GM18867 (cell line): Measurements from ENCODE around the gene ENOX2.
A peak's percentile ranks its signal among the peaks of the same experiment; 100 is the strongest.

ENCODE experiments used
- ATAC-seq: cut with Tn5 transposase; IDR thresholded peaks from one replicate; pipeline ENCODE4 v1.9.1; 2021; ENCODE audit warnings: mild to moderate bottlenecking, moderate library complexity; ENCODE audit not compliant: unreplicated experiment

Gene ENOX2

GRCh38 chrX:130885508-130885907 lies 17.5 kb downstream of the ENOX2 start:
- no peak for ATAC-seq

DNA sequence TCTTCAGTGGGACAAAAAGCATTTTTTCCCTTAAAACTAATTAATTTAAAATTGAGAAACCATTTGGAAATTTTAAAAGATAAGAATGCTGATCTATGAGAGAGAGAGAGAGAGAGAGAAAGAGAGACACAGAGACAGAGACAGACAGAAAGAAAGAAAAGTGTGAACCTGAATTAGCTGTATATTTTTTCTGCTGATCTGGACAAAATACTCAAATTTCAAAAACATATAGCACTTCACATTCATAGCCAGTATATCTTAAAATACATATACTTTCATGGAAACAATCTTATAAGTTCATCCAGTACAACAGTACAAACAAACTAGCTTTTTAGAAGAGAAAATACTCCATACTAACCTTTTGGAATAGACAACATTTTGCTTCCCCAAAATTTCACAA lies 18.4 kb downstream of the ENOX2 start:
- no peak for ATAC-seq

DNA sequence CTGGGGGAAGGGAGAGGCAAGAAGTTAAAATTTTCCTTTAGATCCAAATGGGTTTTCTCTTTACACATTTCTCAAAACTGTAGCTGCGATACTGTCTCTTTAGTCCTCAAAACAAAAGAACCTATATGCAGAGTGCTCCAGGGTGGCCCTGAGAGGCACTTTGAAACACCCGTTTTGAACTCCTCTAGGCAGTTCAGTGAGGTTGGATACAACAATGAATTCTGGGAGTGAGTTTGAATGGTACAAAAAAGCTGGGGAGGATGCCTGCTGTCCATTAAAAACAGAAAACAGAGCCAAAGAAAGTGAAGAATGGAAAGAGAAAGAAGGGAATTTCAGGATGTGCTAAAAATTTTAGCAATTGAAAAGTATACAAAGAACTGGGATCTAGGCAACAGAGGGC lies 23.1 kb downstream of the ENOX2 start:
- ATAC-seq, result no peak

- no peak for ATAC-seq
Measured at GRCh38 chrX:130878350-130879341, 24.4 kb downstream of the ENOX2 start.

DNA sequence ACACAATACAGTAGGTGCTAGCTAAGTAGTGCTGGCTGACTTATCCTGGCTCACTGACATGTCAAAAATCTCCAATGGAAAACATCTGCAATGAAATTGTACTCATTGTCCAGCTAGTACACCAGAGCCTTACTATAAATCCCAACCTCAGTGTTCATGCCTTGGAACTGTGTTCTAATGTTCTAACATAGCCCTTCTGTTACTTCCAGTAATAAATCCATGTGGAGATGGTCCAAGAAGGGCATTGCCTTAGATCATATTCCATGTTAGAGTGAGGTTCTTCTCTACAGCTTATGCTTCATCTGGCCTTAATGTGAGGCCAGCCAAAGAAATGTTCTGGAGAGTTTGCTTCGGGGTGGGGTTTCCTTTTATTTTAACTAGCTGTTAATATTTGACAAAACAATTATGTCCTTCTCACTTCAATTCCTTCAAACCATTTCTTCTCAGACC lies 25.1 kb downstream of the ENOX2 start:
- no peak for ATAC-seq

- no peak for ATAC-seq
Measured at GRCh38 chrX:130876226-130876625, 26.8 kb downstream of the ENOX2 start.

DNA sequence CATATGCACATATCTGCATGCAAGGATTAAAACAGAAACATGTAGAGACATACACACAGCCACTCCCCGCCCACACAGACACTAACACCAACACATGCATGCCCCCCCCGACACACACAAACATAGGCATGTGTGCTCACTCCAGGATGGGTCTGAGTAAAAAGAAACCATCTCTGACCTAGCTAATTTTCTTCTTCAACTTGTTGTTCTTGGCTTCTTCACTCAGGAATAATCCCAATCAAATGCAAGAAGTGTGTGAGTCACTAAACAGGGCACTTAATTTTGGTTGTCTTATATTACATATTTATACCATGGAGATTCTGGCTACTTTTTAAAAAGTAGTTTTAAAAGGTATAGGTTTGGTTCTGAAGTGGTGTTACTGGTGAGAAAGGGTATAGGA lies 28.3 kb downstream of the ENOX2 start:
- ATAC-seq, result no peak

DNA sequence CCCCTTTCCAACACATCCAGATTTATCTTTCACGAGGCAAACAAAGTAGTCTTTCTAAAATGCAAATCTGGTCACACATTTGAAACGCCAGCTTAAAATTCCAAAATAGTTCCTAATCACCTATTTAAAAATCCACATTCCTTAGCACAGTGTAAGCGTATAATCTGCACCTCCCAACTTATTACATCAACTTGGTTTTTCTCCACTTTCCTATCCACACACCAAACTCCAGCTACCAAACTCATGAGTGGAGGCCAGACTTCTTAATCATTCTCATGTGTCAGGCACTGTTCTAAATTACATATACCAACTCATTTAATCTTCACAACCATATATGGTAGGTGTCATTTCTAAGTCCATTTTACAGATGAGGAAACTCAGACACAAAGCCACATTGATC lies 33.8 kb downstream of the ENOX2 start:
- no peak for ATAC-seq

- ATAC-seq, result no peak
Measured at GRCh38 chrX:130861462-130861861, 41.5 kb downstream of the ENOX2 start.

GRCh38 chrX:130857207-130857606 lies 45.8 kb downstream of the ENOX2 start:
- ATAC-seq, result peak; percentile 86

DNA sequence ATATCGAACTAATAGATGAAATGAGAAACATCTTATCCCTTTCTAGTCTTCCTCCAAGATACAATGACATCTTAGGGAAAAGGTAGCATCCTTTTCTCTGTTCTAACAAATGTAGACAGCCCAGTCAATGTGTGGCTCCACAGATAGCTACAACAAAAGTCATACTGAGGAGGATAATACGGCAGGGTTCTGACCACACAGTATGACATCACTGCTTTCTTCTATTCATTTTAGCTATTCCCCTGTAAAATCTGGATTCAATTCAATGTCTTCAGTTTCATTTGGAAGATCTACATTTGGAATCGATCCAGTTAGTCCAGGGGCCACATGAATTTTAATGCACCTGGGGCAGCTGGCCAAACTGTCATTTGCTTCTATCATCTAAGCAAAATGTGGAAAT lies 51.4 kb downstream of the ENOX2 start:
- no peak for ATAC-seq

DNA sequence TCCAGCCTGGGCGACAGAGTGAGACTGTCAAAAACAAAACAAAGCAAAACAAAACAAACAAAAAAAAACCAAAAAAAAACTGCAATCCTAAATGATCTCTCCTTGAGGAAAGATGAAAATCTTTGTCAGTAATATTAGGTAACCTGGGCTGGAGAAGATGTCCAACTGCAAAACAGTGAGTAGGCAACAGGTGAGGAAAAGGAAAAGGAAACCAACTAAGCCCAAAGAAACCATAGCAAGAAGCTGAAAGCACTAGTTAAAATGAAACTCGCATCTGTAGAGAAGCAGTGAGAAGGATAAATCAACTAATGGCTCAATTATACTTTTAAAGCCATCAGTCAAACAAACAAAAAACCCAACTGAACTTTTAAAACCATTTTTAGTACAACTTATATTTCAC lies 54.2 kb downstream of the ENOX2 start:
- ATAC-seq, result peak; percentile 78

DNA sequence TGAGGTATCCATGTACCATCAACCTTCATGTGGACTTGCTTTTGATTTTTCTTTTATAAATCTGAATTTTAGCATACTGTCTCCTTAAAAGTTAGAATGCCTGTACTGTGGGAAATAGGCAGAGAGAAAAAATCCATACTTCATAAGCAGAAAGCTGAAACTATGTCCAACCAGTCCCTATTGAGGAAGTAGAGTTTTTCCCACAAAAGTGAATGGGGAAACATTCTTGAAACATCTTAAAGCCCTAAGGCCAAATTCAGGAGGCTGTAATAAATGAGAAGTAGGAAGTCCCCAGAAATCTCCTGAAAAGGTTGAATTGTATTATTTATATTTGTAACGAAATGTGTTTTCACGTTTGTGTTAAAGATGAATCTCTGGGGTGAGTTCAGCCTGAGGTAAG lies 56.3 kb downstream of the ENOX2 start:
- ATAC-seq, result no peak

DNA sequence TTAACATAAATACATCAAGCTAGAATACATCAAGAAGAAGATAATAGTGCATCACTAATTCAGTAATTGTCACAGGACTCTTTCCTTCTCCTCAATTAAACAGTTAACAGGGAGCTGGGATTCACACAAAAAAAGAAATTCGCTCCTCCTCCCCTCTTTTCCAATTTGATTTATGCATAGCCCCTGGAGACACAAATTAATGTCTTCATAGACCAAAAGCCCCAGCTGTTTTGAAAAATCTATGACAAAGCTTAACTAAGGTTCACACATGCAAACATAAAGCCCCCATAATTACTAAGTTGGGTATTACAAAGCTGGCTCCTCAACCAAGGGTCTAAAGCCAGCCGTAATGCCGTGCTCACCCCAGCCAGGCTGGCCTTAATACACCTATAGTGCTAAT lies 61.2 kb downstream of the ENOX2 start:
- no peak for ATAC-seq

DNA sequence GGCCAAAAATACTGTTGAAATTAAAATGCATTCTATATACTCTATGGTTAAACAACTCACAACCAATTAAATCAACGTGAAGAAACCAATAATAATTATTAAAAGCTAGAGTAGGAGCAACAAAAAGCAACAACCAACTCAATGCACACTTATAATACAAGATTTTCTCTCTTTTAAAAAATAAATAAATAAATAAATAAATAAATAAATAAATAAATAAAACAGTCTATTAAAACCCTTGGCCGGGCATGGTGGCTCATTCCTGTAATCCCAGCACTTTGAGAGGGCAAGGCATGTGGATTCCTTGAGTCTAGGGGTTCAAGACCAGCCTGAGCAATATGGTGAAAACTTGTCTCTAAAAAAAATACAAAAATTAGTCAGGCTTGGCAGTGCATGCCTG lies 62.7 kb downstream of the ENOX2 start:
- no peak for ATAC-seq

GRCh38 chrX:130836447-130836846 lies 66.6 kb downstream of the ENOX2 start:
- ATAC-seq, result no peak

GRCh38 chrX:130834830-130835229 lies 68.2 kb downstream of the ENOX2 start:
- no peak for ATAC-seq

GRCh38 chrX:130834149-130834548 lies 68.9 kb downstream of the ENOX2 start:
- no peak for ATAC-seq

- ATAC-seq, result no peak
Measured at GRCh38 chrX:130831347-130831722, 71.7 kb downstream of the ENOX2 start.

DNA sequence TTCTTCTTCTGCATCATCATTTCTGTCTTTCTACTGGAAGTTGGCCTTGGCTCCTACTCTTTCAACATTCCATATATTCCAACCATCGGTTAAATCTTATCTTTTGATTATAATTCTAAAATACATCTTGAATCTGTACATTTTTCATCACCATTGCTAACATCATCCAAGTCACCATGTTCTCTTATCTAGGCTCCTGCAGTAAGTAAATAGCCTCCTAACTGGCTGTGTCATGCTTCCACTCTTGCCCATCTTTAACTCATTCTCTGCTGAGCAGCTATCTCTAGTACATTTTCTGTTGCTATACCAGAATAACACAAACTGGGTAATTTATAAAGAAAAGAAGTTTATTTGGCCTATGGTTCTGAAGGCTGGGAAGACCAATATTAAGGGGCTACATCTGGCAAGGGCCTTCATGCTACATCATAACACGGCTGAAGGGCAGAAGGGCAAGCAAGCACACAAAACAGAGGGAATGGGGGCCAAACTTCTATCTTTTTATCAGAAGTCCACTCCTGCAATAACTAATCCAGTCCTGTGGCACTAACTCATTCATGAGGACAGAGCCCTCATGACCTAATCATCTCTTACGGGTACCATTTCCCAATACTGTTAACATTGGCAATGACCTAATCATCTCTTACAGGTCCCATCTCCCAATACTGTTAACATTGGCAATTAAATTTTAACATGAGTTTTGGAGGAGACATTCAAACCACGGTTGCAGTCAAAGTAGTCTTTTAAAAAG lies 72.2 kb downstream of the ENOX2 start:
- ATAC-seq, result no peak

GRCh38 chrX:130829526-130830515 lies 73.2 kb downstream of the ENOX2 start:
- ATAC-seq, result no peak
